ENCODE data around the gene ZBTB7B.

ZBTB7B gene

DNA sequence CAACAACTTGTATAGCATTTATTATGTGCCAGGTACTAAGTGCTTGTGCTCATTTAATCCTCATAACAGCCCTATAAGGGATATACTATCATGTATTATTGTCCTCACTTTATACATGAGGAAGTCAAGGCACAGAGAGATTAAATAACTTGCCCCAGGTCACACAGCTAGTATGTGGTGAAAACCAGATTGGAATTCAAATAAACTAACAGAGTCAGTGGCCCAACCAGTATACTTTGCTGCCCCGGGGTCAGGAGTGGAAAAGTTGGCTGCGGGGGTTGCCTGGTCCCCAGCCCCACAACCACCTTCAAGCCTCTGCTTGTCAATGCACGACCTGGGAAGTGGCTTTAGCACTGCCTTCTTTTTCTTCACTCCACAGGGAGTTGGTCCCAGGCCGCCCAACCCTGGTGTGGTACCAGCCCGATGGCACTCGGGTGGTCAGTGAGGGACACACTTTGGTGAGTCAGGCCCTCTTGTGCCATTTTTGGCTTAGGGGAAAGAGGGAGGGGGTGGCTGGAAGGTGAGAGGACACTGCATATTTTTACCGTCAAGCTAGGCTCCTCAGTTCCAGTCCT is 51.0 kb downstream of the ZBTB7B start:
- no peak for TF ChIP-seq SIN3A (IDR thresholded peaks at IDR 0.05; ENCODE audit: borderline replicate concordance, insufficient read depth, low read length)
- no peak for TF ChIP-seq FOXP2 (optimal IDR thresholded peaks at IDR 0.05; ENCODE audit: borderline replicate concordance, extremely low read depth, extremely low read length, insufficient read depth)
- TF ChIP-seq POLR2AphosphoS5 (IDR thresholded peaks at IDR 0.05; ENCODE audit: low read depth, low read length) = no peak
- no peak for TF ChIP-seq TAF1 (IDR thresholded peaks at IDR 0.05; ENCODE audit: borderline replicate concordance, insufficient read depth, low read length)
- TF ChIP-seq REST (IDR thresholded peaks at IDR 0.05; ENCODE audit: insufficient read depth in 1 of 2, low read depth in 2 of 2, low read length in 2 of 2) = no peak

DNA sequence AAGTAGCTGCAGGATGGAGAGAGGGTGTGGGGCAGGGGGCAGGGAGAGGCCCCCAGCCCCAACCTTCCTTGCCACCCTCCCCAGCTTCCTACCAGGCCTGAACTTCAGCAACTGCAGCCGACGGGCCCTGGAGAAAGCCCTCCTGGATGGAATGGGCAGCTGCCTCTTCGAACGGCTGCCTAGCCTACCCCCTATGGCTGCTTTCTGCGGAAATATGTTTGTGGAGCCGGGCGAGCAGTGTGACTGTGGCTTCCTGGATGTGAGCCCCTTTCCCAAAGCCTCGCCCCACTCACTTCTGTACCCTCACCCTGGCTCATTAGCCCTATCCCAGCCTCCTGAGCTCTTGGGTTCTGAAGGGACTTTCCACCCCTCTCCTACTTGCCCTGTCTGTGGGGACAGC is 54.5 kb downstream of the ZBTB7B start:
- TF ChIP-seq REST (IDR thresholded peaks at IDR 0.05; ENCODE audit: insufficient read depth in 1 of 2, low read depth in 2 of 2, low read length in 2 of 2) (no peak), POLR2AphosphoS5 (IDR thresholded peaks at IDR 0.05; ENCODE audit: low read depth, low read length) (no peak), FOXP2 (optimal IDR thresholded peaks at IDR 0.05; ENCODE audit: borderline replicate concordance, extremely low read depth, extremely low read length, insufficient read depth) (no peak)

- TF ChIP-seq POLR2AphosphoS5 (IDR thresholded peaks at IDR 0.05; ENCODE audit: low read depth, low read length) (no peak), FOXP2 (optimal IDR thresholded peaks at IDR 0.05; ENCODE audit: borderline replicate concordance, extremely low read depth, extremely low read length, insufficient read depth) (no peak), TAF1 (IDR thresholded peaks at IDR 0.05; ENCODE audit: borderline replicate concordance, insufficient read depth, low read length) (no peak), REST (IDR thresholded peaks at IDR 0.05; ENCODE audit: insufficient read depth in 1 of 2, low read depth in 2 of 2, low read length in 2 of 2) (no peak), SIN3A (IDR thresholded peaks at IDR 0.05; ENCODE audit: borderline replicate concordance, insufficient read depth, low read length) (no peak)
Measured at GRCh38 chr1:155057788-155058211, 55.2 kb downstream of the ZBTB7B start.

GRCh38 chr1:155060736-155061135 is 58.1 kb downstream of the ZBTB7B start:
- TF ChIP-seq TAF1 (IDR thresholded peaks at IDR 0.05; ENCODE audit: borderline replicate concordance, insufficient read depth, low read length) (no peak), FOXP2 (optimal IDR thresholded peaks at IDR 0.05; ENCODE audit: borderline replicate concordance, extremely low read depth, extremely low read length, insufficient read depth) (no peak), SIN3A (IDR thresholded peaks at IDR 0.05; ENCODE audit: borderline replicate concordance, insufficient read depth, low read length) (no peak), REST (IDR thresholded peaks at IDR 0.05; ENCODE audit: insufficient read depth in 1 of 2, low read depth in 2 of 2, low read length in 2 of 2) (no peak), POLR2AphosphoS5 (IDR thresholded peaks at IDR 0.05; ENCODE audit: low read depth, low read length) (no peak)
